Hepatocyte (in vitro differentiated cells): ENCODE measurements around the gene MRPL36. TPM values are rescaled to one million over a fixed set of nuclear protein-coding genes. Genes with fewer than 3 reads are reported as not detected.

Experiments used
- DNase-seq: peaks from one replicate; pipeline ENCODE4 v3.0.0-alpha.2; 2016; ENCODE audit warnings: low spot score
- H2AFZ ChIP-seq: fragments of 200-600 bp; sonication (generic); 2 replicates; pipeline ENCODE4 v1.6.0; 2016; ENCODE audit warnings: antibody characterized with exemption, mild to moderate bottlenecking
- H3K27ac ChIP-seq: fragments of 200-600 bp; sonication (generic); 2 replicates; pipeline ENCODE4 v1.5.1; 2016; ENCODE audit warnings: mild to moderate bottlenecking
- H3K27me3 ChIP-seq: fragments of 200-600 bp; sonication (generic); 2 replicates; pipeline ENCODE4 v1.6.1; 2016
- H3K36me3 ChIP-seq: fragments of 200-600 bp; sonication (generic); replicated peaks from 2 replicates; pipeline ENCODE4 v1.5.1; 2016; ENCODE audit warnings: low read depth; ENCODE audit not compliant: insufficient read depth
- H3K4me1 ChIP-seq: fragments of 200-600 bp; sonication (generic); 2 replicates; pipeline ENCODE4 v1.5.1; 2016; ENCODE audit warnings: mild to moderate bottlenecking, moderate library complexity; ENCODE audit not compliant: insufficient read depth
- H3K4me2 ChIP-seq: fragments of 200-600 bp; sonication (generic); 2 replicates; pipeline ENCODE4 v1.6.0; 2016
- H3K4me3 ChIP-seq: fragments of 200-600 bp; sonication (generic); 2 replicates; pipeline ENCODE4 v1.5.1; 2016; ENCODE audit warnings: mild to moderate bottlenecking
- H3K79me2 ChIP-seq: fragments of 200-600 bp; sonication (generic); 2 replicates; pipeline ENCODE4 v1.6.0; 2017; ENCODE audit warnings: mild to moderate bottlenecking
- H3K9me2 ChIP-seq: fragments of 200-600 bp; sonication (generic); replicated peaks from 2 replicates; pipeline ENCODE4 v1.6.0; 2017; ENCODE audit warnings: mild to moderate bottlenecking; ENCODE audit not compliant: insufficient read depth
- H3K9me3 ChIP-seq: fragments of 200-600 bp; sonication (generic); 2 replicates; pipeline ENCODE4 v1.5.1; 2016; ENCODE audit warnings: low read depth, mild to moderate bottlenecking
- H4K20me1 ChIP-seq: fragments of 200-600 bp; sonication (generic); 2 replicates; pipeline ENCODE4 v1.6.0; 2016; ENCODE audit warnings: mild to moderate bottlenecking; ENCODE audit not compliant: insufficient read depth, poor library complexity, severe bottlenecking
- CTCF ChIP-seq: fragments of 200-600 bp; sonication (generic); IDR thresholded peaks from 2 replicates; pipeline ENCODE4 v1.5.1; 2016; ENCODE audit warnings: antibody characterized with exemption, mild to moderate bottlenecking; ENCODE audit not compliant: poor library complexity
- EZH2 ChIP-seq: fragments of 200-600 bp; sonication (generic); IDR thresholded peaks from 2 replicates; pipeline ENCODE4 v1.6.1; 2016; ENCODE audit warnings: antibody characterized with exemption, mild to moderate bottlenecking, borderline replicate concordance
- EZH2phosphoT487 ChIP-seq: fragments of 200-600 bp; sonication (generic); IDR thresholded peaks from one replicate; pipeline ENCODE4 v1.6.1; 2018; ENCODE audit warnings: antibody characterized with exemption, mild to moderate bottlenecking, low read depth, moderate library complexity; ENCODE audit not compliant: unreplicated experiment, severe bottlenecking
- WGBS: methylation state at CpG from one replicate; pipeline ENCODE4 v1.1.6; 2016; ENCODE audit warnings: low lambda C conversion rate; ENCODE audit errors: missing lambda C conversion rate; 5-methylcytosine and 5-hydroxymethylcytosine counted together
- polyA plus RNA-seq: library from polyadenylated mRNA; unstranded; fragments of >200 nt; fragmentation: Nextera tagmentation; extraction: Ambion mirVana; gene quantifications from 2 replicates; pipeline ENCODE4 v1.2.1, GENCODE V29; 2016
- total RNA-seq: library from RNA; depleted of rRNA; stranded (reverse); fragments of >200 nt; gene quantifications from 2 replicates; pipeline ENCODE4 v1.2.3, GENCODE V29; 2014

MRPL36 gene
- total and polyA plus RNA-seq, 2 experiments from 2014 or later: 25.6 to 107 TPM

- Histone ChIP-seq H3K9me3 (no peaks in the 10 kb centered on the region), H3K4me3 (no peak overlapping the region), H3K27me3 (no peaks in the 10 kb centered on the region), H3K36me3 (no peaks in the 10 kb centered on the region), H3K27ac (no peak overlapping the region), H3K4me2 (no peak overlapping the region), H3K79me2 (peaks cover 6% of the 10 kb centered on the region), H2AFZ (no peak overlapping the region), H4K20me1 (no peaks in the 10 kb centered on the region), H3K4me1 (no peaks in the 10 kb centered on the region), H3K9me2 (no peaks in the 10 kb centered on the region)
- no peak for DNase-seq
- TF ChIP-seq EZH2phosphoT487: no peak
- TF ChIP-seq CTCF: no peak
- TF ChIP-seq EZH2: no peak
- WGBS: 90% methylated on average over 10 of the region's 10 CpGs
Measured at GRCh38 chr5:1793301-1793740, 6.3 kb downstream of the MRPL36 start.

- Histone ChIP-seq H3K9me3 (no peaks in the 10 kb centered on the region), H3K4me1 (no peaks in the 10 kb centered on the region), H3K9me2 (no peaks in the 10 kb centered on the region), H3K4me3 (no peak overlapping the region), H3K36me3 (no peaks in the 10 kb centered on the region), H3K27ac (no peak overlapping the region), H2AFZ (no peak overlapping the region), H3K4me2 (no peak overlapping the region), H3K79me2 (peaks cover 2% of the 10 kb centered on the region), H3K27me3 (no peaks in the 10 kb centered on the region), H4K20me1 (no peaks in the 10 kb centered on the region)
- TF ChIP-seq CTCF (no peak), EZH2phosphoT487 (no peak), EZH2 (no peak)
- 83% methylated on average over 8 of the region's 8 CpGs for WGBS
- DNase-seq: no peak
Measured at GRCh38 chr5:1792842-1793266, 6.8 kb downstream of the MRPL36 start.

GRCh38 chr5:1791176-1791575 is 8.5 kb downstream of the MRPL36 start:
- no peak overlapping the region for H3K4me3 ChIP-seq
- no peaks in the 10 kb centered on the region for H3K9me2 ChIP-seq
- H3K36me3 ChIP-seq: no peaks in the 10 kb centered on the region
- no peaks in the 10 kb centered on the region for H3K27me3 ChIP-seq
- H3K27ac ChIP-seq: no peak overlapping the region
- H3K4me2 ChIP-seq: no peak overlapping the region
- H2AFZ ChIP-seq: no peak overlapping the region
- no peaks in the 10 kb centered on the region for H3K9me3 ChIP-seq
- H3K79me2 ChIP-seq: no peaks in the 10 kb centered on the region
- WGBS: 76% methylated on average over 3 of the region's 3 CpGs
- DNase-seq: no peak
- no peaks in the 10 kb centered on the region for H4K20me1 ChIP-seq
- TF ChIP-seq CTCF: no peak
- no peak for TF ChIP-seq EZH2
- TF ChIP-seq EZH2phosphoT487: no peak
- no peaks in the 10 kb centered on the region for H3K4me1 ChIP-seq
